T-cell (primary cell): ENCODE measurements around the gene SP7. TPM values are rescaled to one million over a fixed set of nuclear protein-coding genes. Genes with fewer than 3 reads are reported as not detected.
A peak's percentile ranks its signal among the peaks of the same experiment; 100 is the strongest.
"Not testable (repeated sequence)": the region's sequence is repeated elsewhere in the genome, so short reads cannot be mapped to it uniquely, and the experiment has no call there.

Experiments used
- ATAC-seq, 4 experiments: fragments of 200-7000 bp in 3 of 4; fragments of 150-1000 bp in 1 of 4; cut with Tn5 transposase; replicated peaks in 1 of 4; 1 replicate in 3 of 4; 2 replicates in 1 of 4; pipeline ENCODE4 v1.10.0; 2021; ENCODE audit warnings: moderate library complexity in 3 of 4, mild to moderate bottlenecking in 2 of 4, moderate number of reproducible peaks in 1 of 4
- CTCF ChIA-PET, 2 donors: fragments of 300-600 bp; sonication (Branson Sonifier 250); formaldehyde crosslinking; loops; one replicate each; lab custom pipeline; 2022; ENCODE audit warnings: antibody characterized with exemption in 2 of 2; lab: Charles Lee
- POLR2A ChIA-PET, 2 donors: fragments of 300-600 bp; sonication (Branson Sonifier 250); formaldehyde crosslinking; loops; one replicate each; lab custom pipeline; 2022; ENCODE audit warnings: antibody characterized with exemption in 2 of 2; lab: Charles Lee
- DNase-seq, 35 experiments: peaks; one replicate each; pipeline versions ENCODE4 v3.0.0 to v3.0.0-alpha.2; 2013 to 2023
- H3K27ac ChIP-seq: one replicate; pipeline ENCODE4 v1.5.1; 2013; ENCODE audit warnings: low read length
- H3K27me3 ChIP-seq, 2 experiments: replicated peaks in 1 of 2; 1 replicate in 1 of 2; 2 replicates in 1 of 2; pipeline versions ENCODE4 v1.6.1 to v1.7.0; 2013; ENCODE audit warnings: low read length in 1 of 2, mixed read lengths in 1 of 2; ENCODE audit not compliant: control insufficient read depth in 2 of 2, insufficient read depth in 2 of 2; ENCODE audit errors: extremely low read depth in 1 of 2
- H3K36me3 ChIP-seq, 2 donors: 1 replicate in 1 of 2; 2 replicates in 1 of 2; pipeline versions ENCODE4 v1.6.1 to v1.7.0; 2013; ENCODE audit warnings: low read length in 1 of 2; ENCODE audit not compliant: control insufficient read depth in 2 of 2, insufficient read depth in 1 of 2; ENCODE audit errors: extremely low read depth in 1 of 2
- H3K4me1 ChIP-seq, 2 experiments: 1 replicate in 1 of 2; 2 replicates in 1 of 2; pipeline versions ENCODE4 v1.6.1 to v1.7.0; 2013; ENCODE audit warnings: low read length in 2 of 2, mixed read lengths in 1 of 2; ENCODE audit not compliant: insufficient read depth in 2 of 2, control insufficient read depth in 1 of 2; ENCODE audit errors: extremely low read depth in 1 of 2
- H3K4me3 ChIP-seq, 2 donors: 1 replicate in 1 of 2; 2 replicates in 1 of 2; pipeline versions ENCODE4 v1.5.1 to v1.7.0; 2013; ENCODE audit warnings: mild to moderate bottlenecking in 2 of 2, low read length in 1 of 2, moderate library complexity in 1 of 2; ENCODE audit not compliant: control insufficient read depth in 1 of 2; ENCODE audit errors: extremely low read depth in 1 of 2
- H3K9me3 ChIP-seq: 2 replicates; pipeline ENCODE4 v1.7.0; 2013
- H3K27ac Mint-ChIP-seq, 2 donors: one replicate each; pipeline ENCODE4 v1.8.0; 2020 to 2021; ENCODE audit warnings: mild to moderate bottlenecking in 2 of 2, mixed read lengths in 2 of 2
- H3K27me3 Mint-ChIP-seq, 2 donors: one replicate each; pipeline ENCODE4 v1.8.0; 2021 to 2022; ENCODE audit warnings: mixed read lengths in 2 of 2
- H3K36me3 Mint-ChIP-seq: one replicate; pipeline ENCODE4 v1.8.0; 2021; ENCODE audit warnings: mixed read lengths
- H3K4me1 Mint-ChIP-seq, 3 donors: one replicate each; pipeline ENCODE4 v1.8.0; 2020 to 2022; ENCODE audit warnings: mixed read lengths in 3 of 3, mild to moderate bottlenecking in 1 of 3
- H3K4me3 Mint-ChIP-seq, 3 donors: one replicate each; pipeline ENCODE4 v1.8.0; 2020 to 2022; ENCODE audit warnings: mild to moderate bottlenecking in 3 of 3, mixed read lengths in 3 of 3, moderate library complexity in 3 of 3
- H3K9me3 Mint-ChIP-seq, 3 donors: one replicate each; pipeline ENCODE4 v1.8.0; 2020 to 2022; ENCODE audit warnings: mixed read lengths in 3 of 3
- whole genome bisulfite sequencing: methylation state at CpG from one replicate; pipeline ENCODE4 v1.1.5; 2013; ENCODE audit warnings: missing lambda C conversion rate; ENCODE audit not compliant: insufficient coverage; 5-methylcytosine and 5-hydroxymethylcytosine counted together
- total RNA-seq, 35 experiments: library from RNA in 6 of 35; stranded (reverse) in 6 of 35; fragments of 120-200 nt in 1 of 35; gene quantifications; one replicate each; pipeline versions ENCODE4 v1.2.1 to v1.2.4 and lab custom pipeline; 2013 to 2026

Gene SP7
- total RNA-seq, 5 donors from 2014 or later (not counting 1 experiment from before 2014, with no cell fraction given) = 0.12 TPM; not detected in 4

GRCh38 chr12:53297106-53297505 lies 39.0 kb downstream of the SP7 start:
- CTCF ChIA-PET = interaction anchor here (0.6 to 3.9 kb wide), 5 partner anchors 22 to 83 kb away, joined by 3 to 53 read pairs (median 5); partner anchors contain the start of gene AAAS (in 2 of the 2)
- 100% methylated on average over 7 of the region's 10 CpGs for WGBS
- H3K27me3 Mint-ChIP-seq, H3K27ac ChIP-seq, DNase-seq, H3K27me3 ChIP-seq, ATAC-seq, H3K9me3 ChIP-seq, H3K9me3 Mint-ChIP-seq, H3K4me3 ChIP-seq: not testable (repeated sequence)
- Mint-ChIP-seq H3K27ac (peak overlapping the region; percentile 44 to 96), H3K4me1 (peaks cover 67 to 69% (median 69%) of the 10 kb centered on the region in 3 donors), H3K36me3 (peaks cover 38% of the 10 kb centered on the region), H3K4me3 (peak overlapping the region; percentile 42 to 99 (median 98))
- POLR2A ChIA-PET = interaction anchor here in 1 of 2 donors (0.6 kb wide), 1 partner anchor 295 kb away, joined by 3 read pairs; no protein-coding TSS in a partner anchor
- H3K36me3 ChIP-seq = peaks cover 3 to 21% of the 10 kb centered on the region in 2 donors
- peaks cover 12 to 57% of the 10 kb centered on the region in 2 experiments for H3K4me1 ChIP-seq

- Histone ChIP-seq H3K9me3 (no peaks in the 10 kb centered on the region), H3K27ac (peak overlapping the region; percentile 76), H3K4me3 (peak overlapping the region; percentile 88 to 96), H3K27me3 (no peaks in the 10 kb centered on the region), H3K4me1 (peaks cover 12 to 46% of the 10 kb centered on the region in 2 experiments), H3K36me3 (peaks cover 3 to 20% of the 10 kb centered on the region in 2 donors)
- H3K4me1 Mint-ChIP-seq = peaks cover 54 to 59% (median 56%) of the 10 kb centered on the region in 3 donors
- peak overlapping the region; percentile 98 to 99 (median 98) for H3K4me3 Mint-ChIP-seq
- ChIA-PET POLR2A (interaction anchor here (0.6 to 2.1 kb wide), 5 partner anchors 25 to 153 kb away, joined by 3 to 9 read pairs (median 3); partner anchors contain the start of genes AAAS (in 1 of the 2), PRR13 (in 1 of the 2) and ZNF740 (in 1 of the 2)), CTCF (interaction anchor here (0.5 to 3.9 kb wide), 14 partner anchors 25 to 338 kb away, joined by 3 to 53 read pairs (median 4); partner anchors contain the start of genes AAAS (in 2 of the 2), CSAD (in 1 of the 2), SPRYD3 (in 1 of the 2) and TARBP2 (in 1 of the 2))
- no peaks in the 10 kb centered on the region for H3K9me3 Mint-ChIP-seq
- ATAC-seq (peak in 1 of 4 experiments; percentile 0), DNase-seq (no peak)
- peaks cover 31% of the 10 kb centered on the region for H3K36me3 Mint-ChIP-seq
- 17% methylated on average over 7 of the region's 12 CpGs for WGBS
- peak overlapping the region; percentile 96 to 99 for H3K27ac Mint-ChIP-seq
- H3K27me3 Mint-ChIP-seq = no peaks in the 10 kb centered on the region
Observed at GRCh38 chr12:53295891-53296219, 40.3 kb downstream of the SP7 start.

- Histone ChIP-seq H3K27ac (peak within 1 kb of the TSS; percentile 76), H3K4me3 (peak within 1 kb of the TSS; percentile 88 to 96), H3K9me3 (no peaks in the 10 kb centered on the region), H3K27me3 (no peaks in the 10 kb centered on the region), H3K4me1 (peaks cover 8 to 40% of the 10 kb centered on the region in 2 experiments), H3K36me3 (peaks cover 3 to 20% of the 10 kb centered on the region in 2 donors)
- WGBS = under 1% methylated on average over 24 of the region's 42 CpGs
- H3K27me3 Mint-ChIP-seq = no peaks in the 10 kb centered on the region
- H3K4me3 Mint-ChIP-seq = peak within 1 kb of the TSS; percentile 98 to 99 (median 98)
- H3K27ac Mint-ChIP-seq = peak within 1 kb of the TSS; percentile 96 to 99
- no peaks in the 10 kb centered on the region for H3K9me3 Mint-ChIP-seq
- peaks cover 26% of the 10 kb centered on the region for H3K36me3 Mint-ChIP-seq
- peak; percentile 64 to 93 (median 86) for DNase-seq
- ATAC-seq = peak; percentile 89 to 94 (median 92)
- ChIA-PET CTCF (interaction anchor here (0.5 to 3.9 kb wide), 16 partner anchors 26 to 339 kb away, joined by 3 to 53 read pairs (median 4); partner anchors contain the start of genes AAAS (in 2 of the 2), CSAD (in 1 of the 2), SPRYD3 (in 1 of the 2) and TARBP2 (in 1 of the 2)), POLR2A (interaction anchor here (0.6 to 2.1 kb wide), 7 partner anchors 20 to 154 kb away, joined by 3 to 9 read pairs (median 3); partner anchors contain the start of genes AAAS (in 1 of the 2), PRR13 (in 1 of the 2) and ZNF740 (in 1 of the 2))
- H3K4me1 Mint-ChIP-seq = peaks cover 49 to 54% (median 51%) of the 10 kb centered on the region in 3 donors
Observed at GRCh38 chr12:53295070-53295890, 40.9 kb downstream of the SP7 start, which contains the start of gene PFDN5. TSS of gene PFDN5 (plus strand) at chr12:53295542. CDS start at chr12:53295568, 26 bp downstream.

GRCh38 chr12:53292426-53292825 lies 43.7 kb downstream of the SP7 start:
- Mint-ChIP-seq H3K36me3 (peaks cover 4% of the 10 kb centered on the region), H3K27ac (no peak overlapping the region), H3K4me3 (no peak overlapping the region), H3K4me1 (peaks cover 32 to 34% (median 32%) of the 10 kb centered on the region in 3 donors), H3K27me3 (no peaks in the 10 kb centered on the region), H3K9me3 (no peaks in the 10 kb centered on the region)
- Histone ChIP-seq H3K4me1 (peaks cover 6 to 27% of the 10 kb centered on the region in 2 experiments), H3K36me3 (peaks cover 0 to 3% of the 10 kb centered on the region in 2 donors), H3K27me3 (no peaks in the 10 kb centered on the region), H3K27ac (no peak overlapping the region), H3K9me3 (no peaks in the 10 kb centered on the region), H3K4me3 (no peak overlapping the region)
- ChIA-PET CTCF (no interaction called here), POLR2A (interaction anchor here in 1 of 2 donors (0.6 kb wide), 1 partner anchor 135 kb away, joined by 3 read pairs; no protein-coding TSS in a partner anchor)
- ATAC-seq (no peak), DNase-seq (no peak)

GRCh38 chr12:53290661-53291060 lies 45.5 kb downstream of the SP7 start:
- Histone ChIP-seq H3K4me1 (peaks cover 0 to 16% of the 10 kb centered on the region in 2 experiments), H3K27ac (no peak overlapping the region), H3K9me3 (no peaks in the 10 kb centered on the region), H3K36me3 (no peaks in the 10 kb centered on the region), H3K4me3 (no peak overlapping the region), H3K27me3 (no peaks in the 10 kb centered on the region)
- WGBS = 73% methylated on average over 3 of the region's 9 CpGs
- peaks cover 2% of the 10 kb centered on the region for H3K36me3 Mint-ChIP-seq
- no peaks in the 10 kb centered on the region for H3K9me3 Mint-ChIP-seq
- no peaks in the 10 kb centered on the region for H3K27me3 Mint-ChIP-seq
- H3K4me3 Mint-ChIP-seq = no peak overlapping the region
- ATAC-seq = no peak
- no peak for DNase-seq
- peaks cover 16 to 18% (median 17%) of the 10 kb centered on the region in 3 donors for H3K4me1 Mint-ChIP-seq
- ChIA-PET CTCF (interaction anchor here (0.6 to 1.6 kb wide), 7 partner anchors 24 to 131 kb away, joined by 3 to 6 read pairs (median 4); partner anchors contain the start of gene AAAS (in 1 of the 2)), POLR2A (interaction anchor here in 1 of 2 donors (0.6 kb wide), 1 partner anchor 1011 kb away, joined by 6 read pairs; no protein-coding TSS in a partner anchor)
- no peak overlapping the region for H3K27ac Mint-ChIP-seq

GRCh38 chr12:53289891-53290290 lies 46.3 kb downstream of the SP7 start:
- DNase-seq (no peak), ATAC-seq (no peak)
- H3K27ac Mint-ChIP-seq = no peak overlapping the region
- no peak overlapping the region for H3K4me3 Mint-ChIP-seq
- no peaks in the 10 kb centered on the region for H3K27me3 Mint-ChIP-seq
- no peaks in the 10 kb centered on the region for H3K27me3 ChIP-seq
- no peak overlapping the region for H3K4me3 ChIP-seq
- peaks cover 0 to 11% of the 10 kb centered on the region in 2 experiments for H3K4me1 ChIP-seq
- CTCF ChIA-PET = interaction anchor here (1.5 to 1.6 kb wide), 2 partner anchors 23 to 75 kb away, joined by 3 to 6 read pairs; no protein-coding TSS in a partner anchor
- H3K9me3 Mint-ChIP-seq = no peaks in the 10 kb centered on the region
- no peaks in the 10 kb centered on the region for H3K9me3 ChIP-seq
- POLR2A ChIA-PET = no interaction called here
- WGBS = 90% methylated on average over 2 of the region's 4 CpGs
- H3K36me3 ChIP-seq = no peaks in the 10 kb centered on the region
- H3K27ac ChIP-seq = no peak overlapping the region
- H3K4me1 Mint-ChIP-seq = peaks cover 9 to 11% (median 10%) of the 10 kb centered on the region in 3 donors
- no peaks in the 10 kb centered on the region for H3K36me3 Mint-ChIP-seq
